ENCODE measurements around the gene LSAMP.

- no peak for TF ChIP-seq TAF1 (IDR thresholded peaks at IDR 0.05; ENCODE audit: low read depth, low read length)
- no peak for TF ChIP-seq POLR2A (IDR thresholded peaks at IDR 0.05; ENCODE audit: low read depth, low read length)
- TF ChIP-seq SPI1 (IDR thresholded peaks at IDR 0.05; ENCODE audit: low read depth, low read length), result no peak
- no peak for TF ChIP-seq POU2F2 (IDR thresholded peaks at IDR 0.05; ENCODE audit: low read depth, low read length)
Measured at GRCh38 chr3:116165135-116165534, 280.2 kb downstream of the LSAMP start.

All from GM12891 (cell line).